ENCODE measurements around the gene ST3GAL4. TPM values are rescaled to one million over a fixed set of nuclear protein-coding genes. Genes with fewer than 3 reads are reported as not detected.

ST3GAL4 gene
- total and polyA plus RNA-seq, 2 of the 8 experiments (the other 6 are each of a cell fraction or from before 2014, with no cell fraction given), result 15.6 to 20.0 TPM

GRCh38 chr11:126333142-126333541, 22.3 kb upstream of the ST3GAL4 start (continued):
- TF ChIP-seq POU5F1 (IDR thresholded peaks at IDR 0.05; ENCODE audit: low read depth, low read length) (no peak), SIRT6 (IDR thresholded peaks at IDR 0.05; ENCODE audit: low read length) (no peak), RAD21 (IDR thresholded peaks at IDR 0.05 in 1 of 2, conservative IDR thresholded peaks at IDR 0.05 in 1 of 2; ENCODE audit: low read depth in 2 of 2, low read length in 2 of 2) (no peak), ZNF274 (IDR thresholded peaks at IDR 0.05; ENCODE audit: borderline replicate concordance, extremely low read depth, low read length) (no peak), POLR2AphosphoS5 (IDR thresholded peaks at IDR 0.05; ENCODE audit: low read depth, low read length) (no peak), USF2 (IDR thresholded peaks at IDR 0.05; ENCODE audit: low read length) (no peak), SRF (IDR thresholded peaks at IDR 0.05; ENCODE audit: low read depth, low read length) (no peak)
